HCT116 (cell line): ENCODE results near the gene CERK. TPM values are rescaled to one million over a fixed set of nuclear protein-coding genes. Genes with fewer than 3 reads are reported as not detected.
A peak's percentile ranks its signal among the peaks of the same experiment; 100 is the strongest.

Experiments
- ATAC-seq: fragments of 200-7000 bp; cut with Tn5 transposase; 2 replicates; pipeline ENCODE4 v1.9.1; 2020; ENCODE audit warnings: mild to moderate bottlenecking, moderate library complexity
- BruUV-seq: library from RNA; stranded (reverse); fragments of 400-500 nt; replicated peaks from 2 replicates; lab custom pipeline; 2021; lab: Mats Ljungman, UMichigan
- CTCF ChIA-PET: fragments of 300-600 bp; sonication (Branson Sonifier 250); formaldehyde crosslinking; loops from one replicate; lab custom pipeline; 2021; ENCODE audit warnings: antibody characterized with exemption; lab: Charles Lee
- POLR2A ChIA-PET: fragments of 300-600, 350-600 bp; sonication (Branson Sonifier 250); formaldehyde crosslinking; loops from one replicate; lab custom pipeline; 2021; ENCODE audit warnings: antibody characterized with exemption; lab: Charles Lee
- RAD21 ChIA-PET, 2 experiments: fragments of 300-600 bp; sonication (Branson Sonifier 250); formaldehyde crosslinking; loops; one replicate each; lab custom pipeline; 2023; ENCODE audit warnings: low total read pairs in 2 of 2; ENCODE audit not compliant: uncharacterized antibody in 2 of 2, unreplicated experiment in 2 of 2, low non-redundant PET in 1 of 2; lab: Charles Lee
- DNase-seq: peaks from one replicate; pipeline ENCODE4 v3.0.0-alpha.2; 2010; ENCODE audit warnings: low read depth, low spot score
- H2AFZ ChIP-seq: fragments of 200-600 bp; shearing (Covaris generic), sonication (generic); 2 replicates; pipeline ENCODE4 v1.6.1; 2017; ENCODE audit warnings: low read depth, mixed run types, mixed read lengths, antibody characterized with exemption, low read length; ENCODE audit not compliant: poor library complexity, severe bottlenecking
- H3K27ac ChIP-seq: 2 replicates; pipeline ENCODE4 v1.5.1; 2012; ENCODE audit warnings: low read depth, low read length
- H3K27me3 ChIP-seq: fragments of 200-600 bp; sonication (generic); 2 replicates; pipeline ENCODE4 v1.6.1; 2016; ENCODE audit warnings: mixed run types, low read length, mixed read lengths; ENCODE audit not compliant: insufficient read depth
- H3K36me3 ChIP-seq, 2 experiments: fragments of 200-500 bp in 1 of 2; fragments of 200-600 bp in 1 of 2; sonication (Bioruptor generic) in 1 of 2; sonication (generic) in 1 of 2; 2 replicates each; pipeline versions ENCODE4 v1.5.1 to v1.6.1; 2014 to 2016; ENCODE audit warnings: low read length in 2 of 2, inconsistent platforms in 1 of 2, mixed read lengths in 1 of 2, mixed run types in 1 of 2; ENCODE audit not compliant: insufficient read depth in 2 of 2, control insufficient read depth in 1 of 2
- H3K4me1 ChIP-seq, 2 experiments: fragments of 200-600 bp in 1 of 2; sonication (generic) in 1 of 2; 2 replicates each; pipeline versions ENCODE4 v1.5.1 to v1.6.1; 2012 to 2017; ENCODE audit warnings: low read length in 2 of 2, inconsistent platforms in 1 of 2, mild to moderate bottlenecking in 1 of 2, mixed read lengths in 1 of 2, mixed run types in 1 of 2, moderate library complexity in 1 of 2; ENCODE audit not compliant: insufficient read depth in 2 of 2, control insufficient read depth in 1 of 2
- H3K4me2 ChIP-seq: fragments of 200-600 bp; sonication (generic); 2 replicates; pipeline ENCODE4 v1.6.1; 2017; ENCODE audit warnings: mixed run types, low read length, mixed read lengths
- H3K4me3 ChIP-seq, 2 experiments: fragments of 200-600 bp in 1 of 2; sonication (generic) in 1 of 2; replicated peaks in 1 of 2; 2 replicates each; pipeline ENCODE4 v1.5.1; 2011 to 2016; ENCODE audit warnings: low read length in 2 of 2, control low read depth in 1 of 2, low read depth in 1 of 2, mild to moderate bottlenecking in 1 of 2, mixed read lengths in 1 of 2, mixed run types in 1 of 2
- H3K79me2 ChIP-seq: fragments of 200-600 bp; sonication (generic); 2 replicates; pipeline ENCODE4 v1.6.1; 2017; ENCODE audit warnings: mild to moderate bottlenecking, mixed run types, low read length, moderate library complexity, mixed read lengths; ENCODE audit not compliant: insufficient read depth
- H3K9ac ChIP-seq: fragments of 200-600 bp; sonication (generic); 2 replicates; pipeline ENCODE4 v1.6.1; 2016; ENCODE audit warnings: low read length, mixed read lengths
- H3K9me2 ChIP-seq: fragments of 200-600 bp; sonication (generic), shearing (Covaris generic); 2 replicates; pipeline ENCODE4 v1.6.1; 2017; ENCODE audit warnings: mixed run types, mild to moderate bottlenecking, moderate library complexity; ENCODE audit not compliant: insufficient read depth
- H3K9me3 ChIP-seq, 2 experiments: fragments of 200-500 bp in 1 of 2; fragments of 200-600 bp in 1 of 2; sonication (Bioruptor generic) in 1 of 2; sonication (generic) in 1 of 2; 2 replicates each; pipeline ENCODE4 v1.6.1; 2014 to 2017; ENCODE audit warnings: low read length in 2 of 2, mixed read lengths in 2 of 2, inconsistent platforms in 1 of 2, low read depth in 1 of 2, mild to moderate bottlenecking in 1 of 2, mixed run types in 1 of 2, moderate library complexity in 1 of 2; ENCODE audit not compliant: control insufficient read depth in 1 of 2, insufficient read depth in 1 of 2
- H4K20me1 ChIP-seq: fragments of 200-600 bp; sonication (generic), shearing (Covaris generic); 2 replicates; pipeline ENCODE4 v1.6.1; 2017; ENCODE audit warnings: mixed run types, mild to moderate bottlenecking, moderate library complexity; ENCODE audit not compliant: insufficient read depth
- ATF3 ChIP-seq: IDR thresholded peaks from 2 replicates; pipeline ENCODE4 v1.6.1; 2012
- CBX3 ChIP-seq: IDR thresholded peaks from 2 replicates; pipeline ENCODE4 v1.6.1; 2012; ENCODE audit warnings: low read depth
- CEBPB ChIP-seq: IDR thresholded peaks from 2 replicates; pipeline ENCODE4 v1.6.1; 2012; ENCODE audit warnings: low read depth
- EGR1 ChIP-seq: IDR thresholded peaks from 2 replicates; pipeline ENCODE4 v1.6.1; 2012; ENCODE audit warnings: low read depth
- ELF1 ChIP-seq: IDR thresholded peaks from 2 replicates; pipeline ENCODE4 v1.6.1; 2012; ENCODE audit warnings: low read depth, borderline replicate concordance
- EZH2 ChIP-seq: fragments of 200-600 bp; sonication (generic); IDR thresholded peaks from 2 replicates; pipeline ENCODE4 v1.6.1; 2017; ENCODE audit warnings: antibody characterized with exemption, mixed run types
- EZH2phosphoT487 ChIP-seq: fragments of 200-600 bp; IDR thresholded peaks from 2 replicates; pipeline ENCODE4 v1.6.1; 2018; ENCODE audit warnings: antibody characterized with exemption, borderline replicate concordance
- FOSL1 ChIP-seq: IDR thresholded peaks from 2 replicates; pipeline ENCODE4 v1.6.1; 2012; ENCODE audit warnings: low read depth
- JUND ChIP-seq: IDR thresholded peaks from 2 replicates; pipeline ENCODE4 v1.6.1; 2012
- POLR2A ChIP-seq: IDR thresholded peaks from 2 replicates; pipeline ENCODE4 v1.7.0; 2011; ENCODE audit warnings: borderline replicate concordance; ENCODE audit not compliant: insufficient read depth, insufficient read length; ENCODE audit errors: extremely low read depth
- POLR2AphosphoS5 ChIP-seq: IDR thresholded peaks from 2 replicates; pipeline ENCODE4 v1.6.1; 2011; ENCODE audit warnings: mild to moderate bottlenecking, low read depth, low read length, moderate library complexity
- RAD21 ChIP-seq: IDR thresholded peaks from 2 replicates; pipeline ENCODE4 v1.6.1; 2012; ENCODE audit warnings: low read depth, mild to moderate bottlenecking
- REST ChIP-seq: IDR thresholded peaks from 2 replicates; pipeline ENCODE4 v1.6.1; 2012; ENCODE audit warnings: low read depth
- SIN3A ChIP-seq: IDR thresholded peaks from 2 replicates; pipeline ENCODE4 v1.6.1; 2012; ENCODE audit warnings: low read depth
- SP1 ChIP-seq: IDR thresholded peaks from 2 replicates; pipeline ENCODE4 v1.6.1; 2012; ENCODE audit warnings: low read depth
- TCF7L2 ChIP-seq: IDR thresholded peaks from 2 replicates; pipeline ENCODE4 v1.7.0; 2011; ENCODE audit warnings: borderline replicate concordance, inconsistent platforms; ENCODE audit not compliant: insufficient read depth, insufficient read length; ENCODE audit errors: extremely low read depth
- YY1 ChIP-seq: IDR thresholded peaks from 2 replicates; pipeline ENCODE4 v1.6.1; 2011; ENCODE audit warnings: low read length, low read depth, moderate library complexity, mild to moderate bottlenecking; ENCODE audit not compliant: insufficient replicate concordance; ENCODE audit errors: extremely low read depth
- ZFX ChIP-seq: fragments of 450-650 bp; IDR thresholded peaks from 2 replicates; pipeline ENCODE4 v1.6.1; 2017
- ZNF274 ChIP-seq: fragments of 200-500 bp; sonication (Bioruptor generic); IDR thresholded peaks from 2 replicates; pipeline ENCODE4 v1.6.1; 2014; ENCODE audit warnings: mild to moderate bottlenecking, low read depth, low read length, inconsistent platforms
- intact Hi-C: fragments of 100-400 bp; cut with micrococcal nuclease; formaldehyde crosslinking; loops from 2 replicates; pipeline ENCODE4 v1.10.0; 2022
- total RNA-seq: library from RNA; stranded (reverse); gene quantifications from one replicate; pipeline ENCODE4 v1.2.1, GENCODE V29; 2021; ENCODE audit not compliant: unreplicated experiment
- TF ChIP-seq, protein P1 (sequence below), 3 experiments: fragments of 200-600 bp in 1 of 3; sonication (generic) in 1 of 3; IDR thresholded peaks in 2 of 3; conservative IDR thresholded peaks in 1 of 3; 2 replicates each; pipeline ENCODE4 v1.5.1; 2012 to 2017; ENCODE audit warnings: low read depth in 2 of 3, low read length in 2 of 3, antibody characterized with exemption in 1 of 3, borderline replicate concordance in 1 of 3, control low read depth in 1 of 3, mild to moderate bottlenecking in 1 of 3, mixed read lengths in 1 of 3, mixed run types in 1 of 3, moderate library complexity in 1 of 3; ENCODE audit not compliant: insufficient read depth in 1 of 3
- TF ChIP-seq, protein P2 (sequence below): IDR thresholded peaks from 2 replicates; pipeline ENCODE4 v1.6.1; 2012

Gene CERK
- total RNA-seq, 1 experiment from 2014 or later = 35.0 TPM

DNA sequence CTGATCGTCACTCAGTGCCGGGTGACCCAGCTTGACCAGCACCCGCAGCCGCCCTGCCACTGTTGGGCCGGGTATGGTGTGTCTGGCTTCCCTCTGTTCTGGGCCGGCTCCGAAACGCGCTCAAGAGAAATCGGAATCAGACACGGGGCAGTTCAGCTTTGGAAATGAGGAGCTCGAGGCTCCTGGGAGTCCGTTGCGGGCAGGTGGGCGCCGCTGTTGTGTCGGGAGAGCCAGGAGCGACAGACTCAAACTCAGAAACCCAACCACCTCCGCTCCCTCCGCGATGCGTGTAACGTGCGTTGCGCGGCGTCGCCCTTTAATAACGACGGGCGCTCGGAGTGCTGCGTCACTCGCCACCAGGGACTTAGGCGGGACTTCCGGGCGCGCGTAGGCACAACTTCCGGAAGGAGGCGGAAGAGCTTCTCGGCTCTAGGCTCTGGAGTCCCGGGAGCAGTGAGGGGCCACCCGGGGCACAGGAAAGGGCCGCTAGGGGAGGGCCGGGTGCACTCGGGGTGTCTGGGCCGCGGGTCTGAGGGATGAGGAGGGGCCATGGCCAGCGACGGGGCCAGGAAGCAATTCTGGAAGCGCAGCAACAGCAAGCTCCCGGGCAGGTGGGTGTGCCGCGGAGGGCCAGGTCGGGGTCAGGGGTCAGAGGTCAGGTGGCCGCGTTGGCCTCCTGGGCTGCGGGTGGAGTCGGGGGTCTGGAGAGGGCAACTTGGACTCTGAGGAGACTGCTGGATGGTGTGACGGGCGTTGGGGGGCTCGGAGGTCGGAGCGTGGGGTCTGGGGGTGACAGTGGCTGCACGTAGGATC, 24.4 kb upstream of the CERK start, which contains the start of gene TBC1D22A:
TSS of gene TBC1D22A (plus strand) at position 413 of the 813 bp plus-strand sequence. CDS start at position 550, 137 bp downstream.
- Histone ChIP-seq H2AFZ (no peak within 1 kb of the TSS), H3K9me2 (no peaks in the 10 kb centered on the region), H3K4me2 (peak within 1 kb of the TSS; percentile 96), H3K36me3 (no peaks in the 10 kb centered on the region; a peak in 1 of 4 replicates), H4K20me1 (no peaks in the 10 kb centered on the region), H3K4me3 (peak within 1 kb of the TSS; percentile 99 to 100), H3K9ac (peak within 1 kb of the TSS; percentile 100), H3K4me1 (peaks cover 12 to 32% of the 10 kb centered on the region in 2 experiments), H3K27ac (peak within 1 kb of the TSS; percentile 85), H3K27me3 (no peaks in the 10 kb centered on the region), H3K79me2 (peaks cover 55% of the 10 kb centered on the region), H3K9me3 (no peaks in the 10 kb centered on the region)
- ATAC-seq (peak; percentile 92), DNase-seq (peak; percentile 90)
- intact Hi-C loops = no loop called here
- ChIA-PET CTCF (interaction anchor here (0.7 to 1.5 kb wide), 6 partner anchors 23 to 199 kb away, joined by 3 to 8 read pairs (median 4); no protein-coding TSS in a partner anchor), POLR2A (interaction anchor here (0.7 to 2.3 kb wide), 15 partner anchors 8 to 575 kb away, joined by 3 to 33 read pairs (median 4); no protein-coding TSS in a partner anchor), RAD21 (interaction anchor here (0.7 to 1.5 kb wide), 2 partner anchors 11 to 24 kb away, joined by 3 to 7 read pairs; no protein-coding TSS in a partner anchor)
- no TSS peak for BruUV-seq
- TF ChIP-seq ZNF274 (no peak), POLR2A (peak; percentile 97), EGR1 (peak; percentile 68), ATF3 (no peak), FOSL1 (no peak), TCF7L2 (peak; percentile 69), SIN3A (peak; percentile 91), ZFX (peak; percentile 80; the same call in 1 of the 2 replicates), POLR2AphosphoS5 (peak; percentile 99), RAD21 (peak; percentile 18; the same call in 1 of the 2 replicates), ELF1 (peak; percentile 46; the same call in 1 of the 2 replicates), YY1 (peak; percentile 64), CBX3 (no peak), CEBPB (no peak), EZH2phosphoT487 (no peak), SP1 (peak; percentile 72; the same call in 1 of the 2 replicates), JUND (no peak), REST (no peak), EZH2 (no peak)
- TF ChIP-seq, protein P1, sequence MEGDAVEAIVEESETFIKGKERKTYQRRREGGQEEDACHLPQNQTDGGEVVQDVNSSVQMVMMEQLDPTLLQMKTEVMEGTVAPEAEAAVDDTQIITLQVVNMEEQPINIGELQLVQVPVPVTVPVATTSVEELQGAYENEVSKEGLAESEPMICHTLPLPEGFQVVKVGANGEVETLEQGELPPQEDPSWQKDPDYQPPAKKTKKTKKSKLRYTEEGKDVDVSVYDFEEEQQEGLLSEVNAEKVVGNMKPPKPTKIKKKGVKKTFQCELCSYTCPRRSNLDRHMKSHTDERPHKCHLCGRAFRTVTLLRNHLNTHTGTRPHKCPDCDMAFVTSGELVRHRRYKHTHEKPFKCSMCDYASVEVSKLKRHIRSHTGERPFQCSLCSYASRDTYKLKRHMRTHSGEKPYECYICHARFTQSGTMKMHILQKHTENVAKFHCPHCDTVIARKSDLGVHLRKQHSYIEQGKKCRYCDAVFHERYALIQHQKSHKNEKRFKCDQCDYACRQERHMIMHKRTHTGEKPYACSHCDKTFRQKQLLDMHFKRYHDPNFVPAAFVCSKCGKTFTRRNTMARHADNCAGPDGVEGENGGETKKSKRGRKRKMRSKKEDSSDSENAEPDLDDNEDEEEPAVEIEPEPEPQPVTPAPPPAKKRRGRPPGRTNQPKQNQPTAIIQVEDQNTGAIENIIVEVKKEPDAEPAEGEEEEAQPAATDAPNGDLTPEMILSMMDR (IDR thresholded peaks at IDR 0.05 in 2 of 3, conservative IDR thresholded peaks at IDR 0.05 in 1 of 3; ENCODE audit: borderline replicate concordance in 1 of 3, insufficient read depth in 1 of 3, low read depth in 2 of 3, low read length in 2 of 3) = no peak
- TF ChIP-seq, protein P2, sequence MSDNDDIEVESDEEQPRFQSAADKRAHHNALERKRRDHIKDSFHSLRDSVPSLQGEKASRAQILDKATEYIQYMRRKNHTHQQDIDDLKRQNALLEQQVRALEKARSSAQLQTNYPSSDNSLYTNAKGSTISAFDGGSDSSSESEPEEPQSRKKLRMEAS = peak; percentile 95
